ENCODE results near the gene SFXN5. TPM values are rescaled to one million over a fixed set of nuclear protein-coding genes. Genes with fewer than 3 reads are reported as not detected.

Gene SFXN5
- total RNA-seq, 1 donor: 17.0 TPM

- no peak for TF ChIP-seq CTCF (IDR thresholded peaks at IDR 0.05; ENCODE audit: extremely low read depth, low read depth, low read length)
- Histone ChIP-seq H3K79me2 (ENCODE audit: insufficient read depth, low read length) (no peaks in the 10 kb centered on the region), H4K20me1 (ENCODE audit: insufficient read depth, low read length) (peaks cover 3% of the 10 kb centered on the region), H3K4me1 (ENCODE audit: insufficient read depth, low read length) (peaks cover 16% of the 10 kb centered on the region), H3K36me3 (ENCODE audit: insufficient read depth, low read length) (no peaks in the 10 kb centered on the region), H3K4me2 (ENCODE audit: insufficient read depth, low read length) (no peak overlapping the region), H3K27me3 (ENCODE audit: insufficient read depth, low read length) (no peaks in the 10 kb centered on the region), H2AFZ (ENCODE audit: low read length) (no peak overlapping the region), H3K9me3 (ENCODE audit: low read depth, low read length) (no peaks in the 10 kb centered on the region), H3K4me3 (ENCODE audit: insufficient read depth, low read length) (no peak overlapping the region), H3K27ac (ENCODE audit: low read depth, low read length) (no peak overlapping the region)
- no peak for DNase-seq (ENCODE audit: insufficient read length, low spot score, missing footprints)
Measured at GRCh38 chr2:73050121-73050545, 21.4 kb downstream of the SFXN5 start.

- TF ChIP-seq CTCF (IDR thresholded peaks at IDR 0.05; ENCODE audit: extremely low read depth, low read depth, low read length): no peak
- Histone ChIP-seq H3K4me3 (ENCODE audit: insufficient read depth, low read length) (no peak overlapping the region), H4K20me1 (ENCODE audit: insufficient read depth, low read length) (peaks cover 6% of the 10 kb centered on the region), H3K27ac (ENCODE audit: low read depth, low read length) (no peak overlapping the region), H3K9me3 (ENCODE audit: low read depth, low read length) (no peaks in the 10 kb centered on the region), H3K27me3 (ENCODE audit: insufficient read depth, low read length) (no peaks in the 10 kb centered on the region), H2AFZ (ENCODE audit: low read length) (no peak overlapping the region), H3K4me2 (ENCODE audit: insufficient read depth, low read length) (no peak overlapping the region), H3K4me1 (ENCODE audit: insufficient read depth, low read length) (no peaks in the 10 kb centered on the region), H3K79me2 (ENCODE audit: insufficient read depth, low read length) (no peaks in the 10 kb centered on the region), H3K36me3 (ENCODE audit: insufficient read depth, low read length) (no peaks in the 10 kb centered on the region)
- no peak for DNase-seq (ENCODE audit: insufficient read length, low spot score, missing footprints)
Measured at GRCh38 chr2:73043929-73044832, 27.3 kb downstream of the SFXN5 start.

GRCh38 chr2:73043276-73043675, 28.2 kb downstream of the SFXN5 start:
- Histone ChIP-seq H3K4me3 (ENCODE audit: insufficient read depth, low read length) (no peak overlapping the region), H3K4me2 (ENCODE audit: insufficient read depth, low read length) (no peak overlapping the region), H3K9me3 (ENCODE audit: low read depth, low read length) (no peaks in the 10 kb centered on the region), H3K36me3 (ENCODE audit: insufficient read depth, low read length) (no peaks in the 10 kb centered on the region), H2AFZ (ENCODE audit: low read length) (no peak overlapping the region), H3K27ac (ENCODE audit: low read depth, low read length) (no peak overlapping the region), H3K79me2 (ENCODE audit: insufficient read depth, low read length) (no peaks in the 10 kb centered on the region), H3K4me1 (ENCODE audit: insufficient read depth, low read length) (no peaks in the 10 kb centered on the region), H3K27me3 (ENCODE audit: insufficient read depth, low read length) (no peaks in the 10 kb centered on the region), H4K20me1 (ENCODE audit: insufficient read depth, low read length) (peaks cover 6% of the 10 kb centered on the region)
- no peak for TF ChIP-seq CTCF (IDR thresholded peaks at IDR 0.05; ENCODE audit: extremely low read depth, low read depth, low read length)
- DNase-seq (ENCODE audit: insufficient read length, low spot score, missing footprints): no peak

DNA sequence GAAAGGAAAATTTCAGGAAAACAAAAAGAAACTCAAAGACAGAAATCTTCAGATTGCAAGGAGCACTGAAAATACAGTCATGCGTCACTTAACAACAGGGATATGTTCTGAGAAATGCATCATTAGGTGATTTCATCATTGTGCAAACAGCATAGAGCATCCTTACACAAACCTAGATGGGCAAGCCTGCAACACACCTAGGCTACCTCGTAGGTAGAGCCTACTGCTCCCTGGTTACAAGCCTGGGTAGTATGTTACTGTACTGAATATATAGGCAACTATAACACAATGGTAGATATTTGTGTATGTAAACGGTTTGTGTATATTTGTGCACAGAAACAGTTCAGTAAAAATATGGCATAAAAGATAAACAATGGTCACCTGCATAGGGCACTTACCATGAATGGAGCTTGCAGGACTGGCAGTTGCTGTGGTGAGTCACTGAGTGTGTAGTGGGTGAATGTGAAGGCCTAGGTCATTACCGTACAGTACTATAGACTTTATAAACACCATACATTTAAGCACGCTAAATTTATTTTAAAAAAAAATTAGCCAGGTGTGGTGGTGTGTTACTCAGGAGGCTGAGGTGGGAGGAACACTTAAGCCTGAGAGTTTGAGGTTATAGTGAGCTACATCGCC, 33.4 kb downstream of the SFXN5 start:
- Histone ChIP-seq H3K4me1 (ENCODE audit: insufficient read depth, low read length) (no peaks in the 10 kb centered on the region), H3K27ac (ENCODE audit: low read depth, low read length) (no peak overlapping the region), H3K4me3 (ENCODE audit: insufficient read depth, low read length) (no peak overlapping the region), H4K20me1 (ENCODE audit: insufficient read depth, low read length) (peaks cover 12% of the 10 kb centered on the region), H3K9me3 (ENCODE audit: low read depth, low read length) (no peaks in the 10 kb centered on the region), H3K36me3 (ENCODE audit: insufficient read depth, low read length) (peaks cover 5% of the 10 kb centered on the region), H3K79me2 (ENCODE audit: insufficient read depth, low read length) (no peaks in the 10 kb centered on the region), H3K4me2 (ENCODE audit: insufficient read depth, low read length) (no peak overlapping the region), H3K27me3 (ENCODE audit: insufficient read depth, low read length) (no peaks in the 10 kb centered on the region), H2AFZ (ENCODE audit: low read length) (no peak overlapping the region)
- no peak for DNase-seq (ENCODE audit: insufficient read length, low spot score, missing footprints)
- no peak for TF ChIP-seq CTCF (IDR thresholded peaks at IDR 0.05; ENCODE audit: extremely low read depth, low read depth, low read length)
